Measurements from ENCODE around the gene CMTM7. TPM values are rescaled to one million over a fixed set of nuclear protein-coding genes. Genes with fewer than 3 reads are reported as not detected.
A peak's percentile ranks its signal among the peaks of the same experiment; 100 is the strongest.

Gene CMTM7
- total and polyA plus RNA-seq, 9 of the 15 experiments (the other 6 are each of a cell fraction or from before 2014, with no cell fraction given), result 0.03 to 1.6 (median 0.42) TPM; not detected in 4

- TF ChIP-seq CHD7 (IDR thresholded peaks at IDR 0.05; ENCODE audit: low read depth, low read length) (no peak), HDAC3 (IDR thresholded peaks at IDR 0.05; ENCODE audit: borderline replicate concordance, partially characterized antibody) (no peak), ZNF347 (CRISPR knock-in tag; IDR thresholded peaks at IDR 0.05; ENCODE audit: low read depth) (no peak), HNRNPLL (IDR thresholded peaks at IDR 0.05; ENCODE audit: low read depth, low read length, poor library complexity, severe bottlenecking) (no peak), PRPF4 (IDR thresholded peaks at IDR 0.05; ENCODE audit: insufficient read depth, low read depth, low read length, poor library complexity, severe bottlenecking) (no peak), FOXA3 (CRISPR knock-in tag; conservative IDR thresholded peaks at IDR 0.05 in 1 of 2, IDR thresholded peaks at IDR 0.05 in 1 of 2) (peak; percentile 72 to 76; a peak in 3 of 4 replicates), ZNF511 (CRISPR knock-in tag; IDR thresholded peaks at IDR 0.05) (peak; percentile 62; the same call in 1 of the 2 replicates), ELF1 (tag; IDR thresholded peaks at IDR 0.05) (peak; percentile 73), SIRT6 (IDR thresholded peaks at IDR 0.05; ENCODE audit: low read depth, low read length) (no peak), MEIS2 (IDR thresholded peaks at IDR 0.05; ENCODE audit: partially characterized antibody) (peak; percentile 7), FUS (optimal IDR thresholded peaks at IDR 0.05; ENCODE audit: low read depth, low read length) (no peak), TRIM25 (IDR thresholded peaks at IDR 0.05; ENCODE audit: borderline replicate concordance) (no peak)
Observed at GRCh38 chr3:32502118-32502945, 110.7 kb downstream of the CMTM7 start, which contains the start of gene CMTM6 (continued).

Data from K562 (cell line).